IMR-90 (cell line): ENCODE results near the gene KCNQ5. TPM values are rescaled to one million over a fixed set of nuclear protein-coding genes. Genes with fewer than 3 reads are reported as not detected.

Experiments used
- ATAC-seq: fragments of 200-7000 bp; cut with Tn5 transposase; 2 replicates; pipeline ENCODE4 v1.9.1; 2020; ENCODE audit warnings: low read depth, mild to moderate bottlenecking, moderate library complexity
- BruUV-seq: library from RNA; stranded (reverse); fragments of 400-500 nt; replicated peaks from 2 replicates; lab custom pipeline; 2021; lab: Mats Ljungman, UMichigan
- CTCF ChIA-PET: fragments of 300-600 bp; formaldehyde crosslinking; extraction: SDS; loops from one replicate; lab custom pipeline; 2021; ENCODE audit warnings: antibody characterized with exemption; lab: Yijun Ruan, JAX
- POLR2A ChIA-PET: fragments of 300-600 bp; sonication (Branson Sonifier 250); formaldehyde crosslinking; loops from one replicate; lab custom pipeline; 2022; ENCODE audit warnings: antibody characterized with exemption; ENCODE audit not compliant: unreplicated experiment; lab: Charles Lee
- DNase-seq: peaks from one replicate; pipeline ENCODE4 v3.0.0; 2013
- H2AFZ ChIP-seq: replicated peaks from 2 replicates; pipeline ENCODE3; 2013; ENCODE audit warnings: low read length, mild to moderate bottlenecking; ENCODE audit not compliant: poor library complexity
- H2AK5ac ChIP-seq: 2 replicates; pipeline ENCODE4 v1.6.1; 2013; ENCODE audit warnings: low read depth, low read length, inconsistent platforms
- H2AK9ac ChIP-seq: replicated peaks from 2 replicates; pipeline ENCODE3; 2013; ENCODE audit warnings: mild to moderate bottlenecking, low read depth, low read length, moderate library complexity; ENCODE audit not compliant: poor library complexity
- H2BK120ac ChIP-seq: 2 replicates; pipeline ENCODE4 v1.6.1; 2013; ENCODE audit warnings: low read depth, low read length, inconsistent platforms
- H2BK15ac ChIP-seq: 3 replicates; pipeline ENCODE4 v1.6.1; 2013; ENCODE audit warnings: low read depth, low read length, inconsistent platforms
- H2BK20ac ChIP-seq: 2 replicates; pipeline ENCODE4 v1.6.1; 2013; ENCODE audit warnings: low read depth, mild to moderate bottlenecking, inconsistent platforms, low read length, moderate library complexity
- H2BK5ac ChIP-seq: 2 replicates; pipeline ENCODE4 v1.6.1; 2013; ENCODE audit warnings: mild to moderate bottlenecking, low read depth, low read length, inconsistent platforms; ENCODE audit not compliant: poor library complexity, severe bottlenecking
- H3K14ac ChIP-seq: replicated peaks from 2 replicates; pipeline ENCODE4 v1.6.1; 2013; ENCODE audit warnings: low read depth, low read length, inconsistent platforms
- H3K18ac ChIP-seq: 2 replicates; pipeline ENCODE4 v1.6.1; 2013; ENCODE audit warnings: low read depth, low read length, control low read depth
- H3K23ac ChIP-seq: 2 replicates; pipeline ENCODE4 v1.6.1; 2013; ENCODE audit warnings: low read depth, low read length, inconsistent platforms
- H3K27ac ChIP-seq: 2 replicates; pipeline ENCODE4 v1.5.1; 2013; ENCODE audit warnings: mild to moderate bottlenecking, control low read depth, low read length; ENCODE audit not compliant: insufficient read depth
- H3K27me3 ChIP-seq: 2 replicates; pipeline ENCODE4 v1.6.1; 2013; ENCODE audit warnings: low read length; ENCODE audit not compliant: control insufficient read depth, insufficient read depth
- H3K36me3 ChIP-seq: 2 replicates; pipeline ENCODE4 v1.6.1; 2013; ENCODE audit warnings: low read length, mixed read lengths; ENCODE audit not compliant: control insufficient read depth, insufficient read depth
- H3K4ac ChIP-seq: 2 replicates; pipeline ENCODE4 v1.6.1; 2013; ENCODE audit warnings: low read depth, low read length, inconsistent platforms
- H3K4me1 ChIP-seq: 2 replicates; pipeline ENCODE4 v1.6.1; 2013; ENCODE audit warnings: low read length, mixed read lengths; ENCODE audit not compliant: control insufficient read depth, insufficient read depth
- H3K4me2 ChIP-seq: 2 replicates; pipeline ENCODE4 v1.6.1; 2013; ENCODE audit warnings: low read depth, mild to moderate bottlenecking, control low read depth, low read length, moderate library complexity
- H3K4me3 ChIP-seq: 2 replicates; pipeline ENCODE4 v1.5.1; 2013; ENCODE audit warnings: low read depth, mild to moderate bottlenecking, control low read depth, low read length, moderate library complexity; ENCODE audit not compliant: insufficient read depth
- H3K56ac ChIP-seq: 2 replicates; pipeline ENCODE4 v1.6.1; 2013; ENCODE audit warnings: low read length, inconsistent platforms; ENCODE audit not compliant: insufficient read depth; ENCODE audit errors: extremely low read depth
- H3K79me1 ChIP-seq, 2 experiments: 2 replicates each; pipeline ENCODE4 v1.6.1; 2013; ENCODE audit warnings: low read length in 2 of 2, inconsistent platforms in 1 of 2, low read depth in 1 of 2
- H3K9ac ChIP-seq: 2 replicates; pipeline ENCODE4 v1.6.1; 2013; ENCODE audit warnings: low read depth, low read length, control low read depth
- H3K9me1 ChIP-seq: 2 replicates; pipeline ENCODE4 v1.6.1; 2013; ENCODE audit warnings: low read length, inconsistent platforms; ENCODE audit not compliant: insufficient read depth
- H3K9me3 ChIP-seq: 2 replicates; pipeline ENCODE4 v1.6.1; 2013; ENCODE audit warnings: low read length; ENCODE audit not compliant: control insufficient read depth, insufficient read depth
- H4K20me1 ChIP-seq: 2 replicates; pipeline ENCODE4 v1.6.1; 2013; ENCODE audit warnings: low read length, inconsistent platforms; ENCODE audit not compliant: insufficient read depth
- H4K5ac ChIP-seq: 2 replicates; pipeline ENCODE4 v1.6.1; 2013; ENCODE audit warnings: mild to moderate bottlenecking, low read depth, low read length, control low read depth
- H4K8ac ChIP-seq, 2 experiments: 2 replicates each; pipeline ENCODE4 v1.6.1; 2013; ENCODE audit warnings: low read depth in 2 of 2, low read length in 2 of 2, control low read depth in 1 of 2, inconsistent platforms in 1 of 2
- H4K91ac ChIP-seq: 2 replicates; pipeline ENCODE4 v1.6.1; 2013; ENCODE audit warnings: low read depth, low read length, inconsistent platforms; ENCODE audit not compliant: insufficient read depth
- BHLHE40 ChIP-seq: fragments of 150-350 bp; IDR thresholded peaks from 2 replicates; pipeline ENCODE4 v1.6.1; 2016; ENCODE audit warnings: mild to moderate bottlenecking, low read depth, low read length
- CEBPB ChIP-seq: IDR thresholded peaks from 2 replicates; pipeline ENCODE4 v1.6.1; 2012; ENCODE audit warnings: low read depth, low read length, improper control_type of control experiment
- CHD1 ChIP-seq: IDR thresholded peaks from 2 replicates; pipeline ENCODE4 v1.6.1; 2012; ENCODE audit warnings: low read depth, low read length, improper control_type of control experiment
- FOS ChIP-seq: fragments of 150-350 bp; IDR thresholded peaks from 2 replicates; pipeline ENCODE4 v1.6.1; 2016; ENCODE audit warnings: low read depth, low read length
- MAFK ChIP-seq: IDR thresholded peaks from 2 replicates; pipeline ENCODE4 v1.6.1; 2012; ENCODE audit warnings: low read depth, low read length, improper control_type of control experiment
- MAZ ChIP-seq: IDR thresholded peaks from 2 replicates; pipeline ENCODE4 v1.6.1; 2012; ENCODE audit warnings: low read depth, mild to moderate bottlenecking, low read length, improper control_type of control experiment, moderate library complexity, borderline replicate concordance
- MXI1 ChIP-seq: IDR thresholded peaks from 2 replicates; pipeline ENCODE4 v1.6.1; 2012; ENCODE audit warnings: low read depth, mild to moderate bottlenecking, low read length, moderate library complexity, borderline replicate concordance
- NFE2L2 ChIP-seq: fragments of 150-350 bp; IDR thresholded peaks from 2 replicates; pipeline ENCODE4 v1.6.1; 2016; ENCODE audit warnings: low read depth, mild to moderate bottlenecking, low read length
- POLR2A ChIP-seq: IDR thresholded peaks from 2 replicates; pipeline ENCODE4 v1.6.1; 2012; ENCODE audit warnings: mild to moderate bottlenecking, low read depth, low read length
- RAD21 ChIP-seq: IDR thresholded peaks from 2 replicates; pipeline ENCODE4 v1.6.1; 2012; ENCODE audit warnings: low read length, improper control_type of control experiment
- RCOR1 ChIP-seq: IDR thresholded peaks from 2 replicates; pipeline ENCODE4 v1.6.1; 2012; ENCODE audit warnings: mild to moderate bottlenecking, low read length, improper control_type of control experiment; ENCODE audit not compliant: insufficient replicate concordance
- RFX5 ChIP-seq: IDR thresholded peaks from 2 replicates; pipeline ENCODE4 v1.8.0; 2012; ENCODE audit warnings: low read depth, mild to moderate bottlenecking, low read length, moderate library complexity
- SMC3 ChIP-seq: fragments of 150-350 bp; IDR thresholded peaks from 2 replicates; pipeline ENCODE4 v1.6.1; 2016; ENCODE audit warnings: low read depth, mild to moderate bottlenecking, antibody characterized with exemption, low read length, moderate library complexity
- dilution Hi-C: fragments of 300-500 bp; cut with HindIII; formaldehyde crosslinking; loops from one replicate; pipeline ENCODE4 v1.14.3; 2018; ENCODE audit warnings: low sequenced_read_pairs; ENCODE audit not compliant: unreplicated experiment
- in situ Hi-C: fragments of 300-500 bp; cut with MboI; formaldehyde crosslinking; loops from 3 replicates; pipeline ENCODE4 v1.14.3; 2019; ENCODE audit warnings: low sequenced_read_pairs, inconsistent platforms, mixed read lengths
- intact Hi-C: fragments of 100-400 bp; cut with micrococcal nuclease; formaldehyde crosslinking; loops from 2 replicates; pipeline ENCODE4 v1.10.0; 2022
- polyA plus RNA-seq, 3 experiments: library from polyadenylated mRNA; depleted of rRNA; stranded (reverse); fragments of >200 nt; gene quantifications; 2 replicates each; pipeline ENCODE4 v1.2.3, GENCODE V29; 2012; ENCODE audit warnings: low replicate concordance in 1 of 3
- total RNA-seq: library from RNA; depleted of rRNA; stranded (reverse); fragments of >200 nt; gene quantifications from 2 replicates; pipeline ENCODE4 v1.2.3, GENCODE V29; 2012
- TF ChIP-seq, protein P1 (sequence below): fragments of 150-350 bp; IDR thresholded peaks from 2 replicates; pipeline ENCODE4 v1.6.1; 2016; ENCODE audit warnings: low read depth, mild to moderate bottlenecking, low read length, moderate library complexity, borderline replicate concordance
- TF ChIP-seq, protein P2 (sequence below): conservative IDR thresholded peaks from 2 replicates; pipeline ENCODE4 v1.5.1; 2012; ENCODE audit warnings: mild to moderate bottlenecking, low read depth, low read length, improper control_type of control experiment
- TF ChIP-seq, protein P3 (sequence below): fragments of 150-350 bp; IDR thresholded peaks from 2 replicates; pipeline ENCODE4 v1.6.1; 2017; ENCODE audit warnings: mild to moderate bottlenecking, antibody characterized with exemption, low read length, low read depth

KCNQ5 gene
- total and polyA plus RNA-seq, 2 of the 4 experiments (the other 2 are of a cell fraction), result 0.75 to 1.3 TPM

DNA sequence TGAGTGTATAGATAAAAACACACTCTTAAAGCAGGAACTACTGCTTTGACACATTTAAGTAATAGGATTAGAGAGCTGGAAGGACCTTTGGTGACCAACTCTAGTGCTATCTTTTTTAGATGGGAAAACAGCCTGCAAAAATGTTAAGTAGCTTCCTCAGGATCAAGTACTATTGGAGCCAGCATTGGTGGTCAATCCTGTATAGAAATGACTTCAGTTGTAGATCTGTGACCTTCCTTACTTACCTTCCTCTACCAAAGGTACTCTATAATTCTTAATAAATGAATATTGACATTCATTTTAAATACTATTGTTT is 18.7 kb downstream of the KCNQ5 start:
- CTCF ChIA-PET, result interaction anchor here (0.8 kb wide), 1 partner anchor 118 kb away, joined by 3 read pairs; no protein-coding TSS in a partner anchor
- no peak overlapping the region for H2BK120ac ChIP-seq
- no peak overlapping the region for H3K4me2 ChIP-seq
- H3K14ac ChIP-seq, result no peak overlapping the region
- no peak for ATAC-seq
- no peak overlapping the region for H4K8ac ChIP-seq
- H3K4me3 ChIP-seq, result no peak overlapping the region
- H3K36me3 ChIP-seq, result no peaks in the 10 kb centered on the region
- no peak overlapping the region for H3K27ac ChIP-seq
- no peak overlapping the region for H3K18ac ChIP-seq
- no TSS peak for BruUV-seq
- POLR2A ChIA-PET, result no interaction called here
- dilution Hi-C loops, result no loop called here
- H2AK5ac ChIP-seq, result no peak overlapping the region
- H3K9me3 ChIP-seq, result no peaks in the 10 kb centered on the region
- peaks cover 0 to 3% of the 10 kb centered on the region in 2 experiments; a peak in 1 of 4 replicates for H3K79me1 ChIP-seq
- no peak overlapping the region for H3K4ac ChIP-seq
- no peak overlapping the region for H2BK20ac ChIP-seq
- no peaks in the 10 kb centered on the region for H3K27me3 ChIP-seq
- intact Hi-C loops, result no loop called here
- DNase-seq, result no peak
- no peaks in the 10 kb centered on the region for H4K20me1 ChIP-seq
- H4K5ac ChIP-seq, result no peak overlapping the region
- H2BK15ac ChIP-seq, result no peak overlapping the region
- H3K56ac ChIP-seq, result no peak overlapping the region
- no peaks in the 10 kb centered on the region for H3K9me1 ChIP-seq
- no peak overlapping the region for H2AK9ac ChIP-seq
- no peak overlapping the region for H3K23ac ChIP-seq
- no peak overlapping the region for H4K91ac ChIP-seq
- TF ChIP-seq RFX5 (no peak), CHD1 (no peak), BHLHE40 (no peak), SMC3 (no peak), RAD21 (no peak), NFE2L2 (no peak), MAZ (no peak), CEBPB (no peak), POLR2A (no peak), RCOR1 (no peak), MAFK (no peak), FOS (no peak), MXI1 (no peak)
- TF ChIP-seq, protein P1, sequence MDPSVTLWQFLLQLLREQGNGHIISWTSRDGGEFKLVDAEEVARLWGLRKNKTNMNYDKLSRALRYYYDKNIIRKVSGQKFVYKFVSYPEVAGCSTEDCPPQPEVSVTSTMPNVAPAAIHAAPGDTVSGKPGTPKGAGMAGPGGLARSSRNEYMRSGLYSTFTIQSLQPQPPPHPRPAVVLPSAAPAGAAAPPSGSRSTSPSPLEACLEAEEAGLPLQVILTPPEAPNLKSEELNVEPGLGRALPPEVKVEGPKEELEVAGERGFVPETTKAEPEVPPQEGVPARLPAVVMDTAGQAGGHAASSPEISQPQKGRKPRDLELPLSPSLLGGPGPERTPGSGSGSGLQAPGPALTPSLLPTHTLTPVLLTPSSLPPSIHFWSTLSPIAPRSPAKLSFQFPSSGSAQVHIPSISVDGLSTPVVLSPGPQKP, result no peak
- TF ChIP-seq, protein P2, sequence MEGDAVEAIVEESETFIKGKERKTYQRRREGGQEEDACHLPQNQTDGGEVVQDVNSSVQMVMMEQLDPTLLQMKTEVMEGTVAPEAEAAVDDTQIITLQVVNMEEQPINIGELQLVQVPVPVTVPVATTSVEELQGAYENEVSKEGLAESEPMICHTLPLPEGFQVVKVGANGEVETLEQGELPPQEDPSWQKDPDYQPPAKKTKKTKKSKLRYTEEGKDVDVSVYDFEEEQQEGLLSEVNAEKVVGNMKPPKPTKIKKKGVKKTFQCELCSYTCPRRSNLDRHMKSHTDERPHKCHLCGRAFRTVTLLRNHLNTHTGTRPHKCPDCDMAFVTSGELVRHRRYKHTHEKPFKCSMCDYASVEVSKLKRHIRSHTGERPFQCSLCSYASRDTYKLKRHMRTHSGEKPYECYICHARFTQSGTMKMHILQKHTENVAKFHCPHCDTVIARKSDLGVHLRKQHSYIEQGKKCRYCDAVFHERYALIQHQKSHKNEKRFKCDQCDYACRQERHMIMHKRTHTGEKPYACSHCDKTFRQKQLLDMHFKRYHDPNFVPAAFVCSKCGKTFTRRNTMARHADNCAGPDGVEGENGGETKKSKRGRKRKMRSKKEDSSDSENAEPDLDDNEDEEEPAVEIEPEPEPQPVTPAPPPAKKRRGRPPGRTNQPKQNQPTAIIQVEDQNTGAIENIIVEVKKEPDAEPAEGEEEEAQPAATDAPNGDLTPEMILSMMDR, result no peak
- TF ChIP-seq, protein P3, sequence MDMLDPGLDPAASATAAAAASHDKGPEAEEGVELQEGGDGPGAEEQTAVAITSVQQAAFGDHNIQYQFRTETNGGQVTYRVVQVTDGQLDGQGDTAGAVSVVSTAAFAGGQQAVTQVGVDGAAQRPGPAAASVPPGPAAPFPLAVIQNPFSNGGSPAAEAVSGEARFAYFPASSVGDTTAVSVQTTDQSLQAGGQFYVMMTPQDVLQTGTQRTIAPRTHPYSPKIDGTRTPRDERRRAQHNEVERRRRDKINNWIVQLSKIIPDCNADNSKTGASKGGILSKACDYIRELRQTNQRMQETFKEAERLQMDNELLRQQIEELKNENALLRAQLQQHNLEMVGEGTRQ, result no peak
- H3K9ac ChIP-seq, result no peak overlapping the region
- in situ Hi-C loops, result no loop called here
- H2AFZ ChIP-seq, result no peak overlapping the region
- H3K4me1 ChIP-seq, result no peaks in the 10 kb centered on the region
- H2BK5ac ChIP-seq, result no peak overlapping the region
